ENCODE measurements around the gene ZNF722. TPM values are rescaled to one million over a fixed set of nuclear protein-coding genes. Genes with fewer than 3 reads are reported as not detected.
A peak's percentile ranks its signal among the peaks of the same experiment; 100 is the strongest.

The ZNF722 gene
- total RNA-seq, 3 donors from 2014 or later, result not detected

- Histone ChIP-seq H3K4me1 (ENCODE audit: low read depth) (no peaks in the 10 kb centered on the region), H3K36me3 (ENCODE audit: low read depth) (no peaks in the 10 kb centered on the region), H3K4me3 (peak within 1 kb of the TSS; percentile 26), H3K9me3 (peaks cover 61% of the 10 kb centered on the region)
- DNase-seq (peak; percentile 54 to 64 (median 56)), ATAC-seq (peak; percentile 73)
- intact Hi-C loops (cut with DNase I, micrococcal nuclease), result no loop called here
- TF ChIP-seq CTCF (IDR thresholded peaks at IDR 0.05), result no peak
These were observed 46.8 kb downstream of the ZNF722 start, which contains the start of gene ZNF727 for GRCh38 chr7:64045301-64046040. Gene ZNF727 (plus strand): TSS chr7:64045434. CDS start chr7:64045622, 188 bp downstream.

DNA sequence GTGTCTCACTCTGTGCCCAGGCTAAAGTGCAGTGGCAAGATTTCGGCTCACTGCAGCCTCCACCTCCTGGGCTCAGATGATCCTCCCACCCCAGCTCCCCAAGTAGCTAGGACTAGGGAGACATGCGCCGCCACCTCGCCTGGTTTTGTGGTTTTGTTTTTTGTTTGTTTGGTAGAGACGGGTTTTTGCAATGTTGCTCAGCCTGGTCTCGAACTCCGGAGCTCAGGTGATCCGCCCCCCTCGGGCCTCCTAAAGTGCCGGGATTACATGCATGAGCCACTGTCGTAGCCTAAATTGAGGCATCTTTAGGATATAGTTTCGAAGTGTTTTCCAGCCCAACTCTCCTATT, 47.4 kb downstream of the ZNF722 start:
- Histone ChIP-seq H3K36me3 (ENCODE audit: low read depth) (no peaks in the 10 kb centered on the region), H3K9me3 (peaks cover 60% of the 10 kb centered on the region), H3K4me3 (no peak overlapping the region), H3K4me1 (ENCODE audit: low read depth) (no peaks in the 10 kb centered on the region)
- no peak for TF ChIP-seq CTCF (IDR thresholded peaks at IDR 0.05)
- DNase-seq (no peak), ATAC-seq (no peak)
- intact Hi-C loops (cut with DNase I, micrococcal nuclease), result no loop called here

Other genes with a start within 250 kb of the ZNF722 start
- gene ZNF727, start 46.6 kb downstream of the ZNF722 start, total RNA-seq, result 1 to 10 TPM in 2 of 3 donors, under 1 TPM in 1; 0.92 to 4.3 (median 1.1) TPM
- not detected for gene ZNF735, start 208.4 kb downstream of the ZNF722 start, total RNA-seq
- not detected for gene ZNF679, start 229.6 kb downstream of the ZNF722 start, total RNA-seq

Data from mucosa of descending colon (tissue), 3 donors.